HUDEP-2 (cell line): ENCODE data around the gene NEK3.
"Not testable (repeated sequence)": the region's sequence is repeated elsewhere in the genome, so short reads cannot be mapped to it uniquely, and the experiment has no call there.

Experiments
- DNase-seq, 76 experiments: peaks; one replicate each; lab custom pipeline; 2025; ENCODE audit not compliant: unreplicated experiment in 76 of 76; lab: John Stamatoyannopoulos, UW

The NEK3 gene

GRCh38 chr13:52159159-52159982, at the start of gene NEK3:
Gene NEK3, minus strand, starts transcription at chr13:52159597. Its CDS starts 3,406 bp downstream, at chr13:52156191.
- peak in 66 of 76 experiments; percentile 4 to 71 (median 46) for DNase-seq

GRCh38 chr13:52208384-52208783, 49.0 kb upstream of the NEK3 start:
- not testable (repeated sequence) for DNase-seq

- DNase-seq, result not testable (repeated sequence)
Measured at GRCh38 chr13:52207896-52208295, 48.5 kb upstream of the NEK3 start.

- not testable (repeated sequence) for DNase-seq
Measured at GRCh38 chr13:52207337-52207736, 47.9 kb upstream of the NEK3 start.

- DNase-seq, result not testable (repeated sequence)
Measured at GRCh38 chr13:52204546-52204945, 45.1 kb upstream of the NEK3 start.

GRCh38 chr13:52203864-52204263, 44.5 kb upstream of the NEK3 start:
- peak in 18 of 76 experiments; percentile 1 to 58 (median 21) for DNase-seq

GRCh38 chr13:52202506-52202905, 43.1 kb upstream of the NEK3 start:
- not testable (repeated sequence) for DNase-seq

GRCh38 chr13:52201439-52202193, 42.2 kb upstream of the NEK3 start:
- DNase-seq, result peak in 36 of 76 experiments; percentile 3 to 61 (median 25)

- peak in 5 of 76 experiments; percentile 4 to 11 (median 9) for DNase-seq
Measured at GRCh38 chr13:52195401-52195837, 36.0 kb upstream of the NEK3 start.

- peak in 75 of 76 experiments; percentile 14 to 95 (median 79) for DNase-seq
Measured at GRCh38 chr13:52194184-52194868, 34.9 kb upstream of the NEK3 start.

- DNase-seq, result peak in 9 of 76 experiments; percentile 1 to 30 (median 13)
Measured at GRCh38 chr13:52193587-52194183, 34.3 kb upstream of the NEK3 start.

GRCh38 chr13:52187424-52188187, 28.2 kb upstream of the NEK3 start:
- peak in 72 of 76 experiments; percentile 16 to 91 (median 66) for DNase-seq

- no peak for DNase-seq
Measured at GRCh38 chr13:52187029-52187423, 27.6 kb upstream of the NEK3 start.

GRCh38 chr13:52181316-52181954, 22.0 kb upstream of the NEK3 start:
- not testable (repeated sequence) for DNase-seq

GRCh38 chr13:52179925-52180324, 20.5 kb upstream of the NEK3 start:
- DNase-seq, result no peak

- DNase-seq, result no peak
Measured at GRCh38 chr13:52177276-52177675, 17.9 kb upstream of the NEK3 start.

GRCh38 chr13:52173970-52174369, 14.6 kb upstream of the NEK3 start:
- not testable (repeated sequence) for DNase-seq

GRCh38 chr13:52173373-52173772, 14.0 kb upstream of the NEK3 start:
- DNase-seq, result no peak

- not testable (repeated sequence) for DNase-seq
Measured at GRCh38 chr13:52171686-52172085, 12.3 kb upstream of the NEK3 start.
